K562 (cell line): Measurements from ENCODE around the gene NME7. TPM values are rescaled to one million over a fixed set of nuclear protein-coding genes. Genes with fewer than 3 reads are reported as not detected.
A peak's percentile ranks its signal among the peaks of the same experiment; 100 is the strongest.

Experiments
- BACH1 ChIP-seq: fragments of 200-800 bp; sonication (Bioruptor generic); IDR thresholded peaks from 2 replicates; pipeline ENCODE4 v1.6.1; 2016; ENCODE audit warnings: missing genetic modification characterization, missing compliant biosample characterization
- BHLHE40 ChIP-seq: IDR thresholded peaks from 2 replicates; pipeline ENCODE4 v1.6.1; 2011; ENCODE audit warnings: low read length, improper control_type of control experiment
- BRCA1 ChIP-seq, 2 experiments: fragments of 450-650 bp in 1 of 2; sonication (generic) in 1 of 2; formaldehyde crosslinking in 1 of 2; IDR thresholded peaks; 2 replicates each; pipeline versions ENCODE4 v1.5.0 to v1.6.1; 2017 to 2020; ENCODE audit warnings: mild to moderate bottlenecking in 1 of 2, missing genetic modification reagents in 1 of 2
- CBX8 ChIP-seq: fragments of 200-600 bp; sonication (generic); IDR thresholded peaks from 2 replicates; pipeline ENCODE4 v1.6.1; 2012; ENCODE audit warnings: borderline replicate concordance, mixed run types, low read depth, mild to moderate bottlenecking, moderate library complexity, mixed read lengths, low read length, control low read depth, inconsistent platforms; ENCODE audit not compliant: poor library complexity, severe bottlenecking; ENCODE audit errors: extremely low read depth
- CCNT2 ChIP-seq: IDR thresholded peaks from 2 replicates; pipeline ENCODE4 v1.6.1; 2011; ENCODE audit warnings: borderline replicate concordance, low read depth, mild to moderate bottlenecking, moderate library complexity, mixed read lengths, low read length; ENCODE audit not compliant: insufficient read length; ENCODE audit errors: extremely low read depth
- CHD4 ChIP-seq: fragments of 200-600 bp; sonication (generic); IDR thresholded peaks from 3 replicates; pipeline ENCODE4 v1.6.1; 2012; ENCODE audit warnings: low read depth, mild to moderate bottlenecking, mixed read lengths, low read length, inconsistent platforms; ENCODE audit not compliant: insufficient read depth, insufficient replicate concordance, poor library complexity, severe bottlenecking
- DNMT1 ChIP-seq: fragments of 450-650 bp; IDR thresholded peaks from 2 replicates; pipeline ENCODE4 v1.6.1; 2016; ENCODE audit warnings: antibody characterized with exemption, mild to moderate bottlenecking
- ETV1 ChIP-seq: fragments of 450-650 bp; conservative IDR thresholded peaks from 2 replicates; pipeline ENCODE4 v1.6.1; 2016; ENCODE audit warnings: missing genetic modification characterization, control low read depth, low read depth, missing compliant biosample characterization
- FOXA3 ChIP-seq, 2 experiments: fragments of 450-650 bp in 1 of 2; sonication (generic) in 1 of 2; formaldehyde crosslinking; IDR thresholded peaks in 1 of 2; conservative IDR thresholded peaks in 1 of 2; 2 replicates each; pipeline versions ENCODE4 v1.4.0 to v1.8.0; 2020 to 2022; ENCODE audit warnings: mild to moderate bottlenecking in 2 of 2, missing genetic modification reagents in 1 of 2
- GTF2E2 ChIP-seq: fragments of 200-800 bp; sonication (Bioruptor generic); IDR thresholded peaks from 2 replicates; pipeline ENCODE4 v1.6.1; 2016; ENCODE audit warnings: missing genetic modification characterization, missing compliant biosample characterization
- HSF4 ChIP-seq: fragments of 250-450 bp; sonication (Bioruptor Pico); IDR thresholded peaks from 2 replicates; pipeline ENCODE4 v2.1.2; 2022; ENCODE audit warnings: mild to moderate bottlenecking, moderate library complexity, borderline replicate concordance
- KLF10 ChIP-seq: fragments of 250-450 bp; sonication (Bioruptor Pico); IDR thresholded peaks from 2 replicates; pipeline ENCODE4 v1.6.1; 2021; ENCODE audit warnings: matching md5 sums
- L3MBTL2 ChIP-seq: fragments of 450-650 bp; IDR thresholded peaks from 2 replicates; pipeline ENCODE4 v1.6.1; 2016; ENCODE audit warnings: mild to moderate bottlenecking, moderate library complexity
- MAZ ChIP-seq, 2 experiments: fragments of 450-650 bp in 1 of 2; sonication (generic) in 1 of 2; formaldehyde crosslinking; IDR thresholded peaks in 1 of 2; conservative IDR thresholded peaks in 1 of 2; 2 replicates each; pipeline versions ENCODE4 v1.4.0 to v1.5.0; 2020; ENCODE audit warnings: mild to moderate bottlenecking in 1 of 2, missing genetic modification reagents in 1 of 2
- MCM5 ChIP-seq: fragments of 450-650 bp; IDR thresholded peaks from 2 replicates; pipeline ENCODE4 v1.6.1; 2016; ENCODE audit warnings: low read depth
- NCOA4 ChIP-seq: fragments of 450-650 bp; IDR thresholded peaks from 2 replicates; pipeline ENCODE4 v1.6.1; 2018; ENCODE audit warnings: mild to moderate bottlenecking; ENCODE audit not compliant: partially characterized antibody
- NFE2L1 ChIP-seq: fragments of 450-650 bp; IDR thresholded peaks from 2 replicates; pipeline ENCODE4 v1.6.1; 2016; ENCODE audit warnings: missing genetic modification characterization, low read depth, mild to moderate bottlenecking, missing compliant biosample characterization, moderate library complexity, borderline replicate concordance
- POLR2B ChIP-seq: fragments of 450-650 bp; IDR thresholded peaks from 2 replicates; pipeline ENCODE4 v1.6.1; 2018; ENCODE audit warnings: low read depth; ENCODE audit not compliant: partially characterized antibody
- RBM25 ChIP-seq: fragments of 200-400 bp; formaldehyde crosslinking; IDR thresholded peaks from 2 replicates; pipeline ENCODE4 v1.6.1; 2018; ENCODE audit warnings: low read length, low read depth, moderate library complexity; ENCODE audit not compliant: severe bottlenecking
- RFX7 ChIP-seq: fragments of 250-450 bp; sonication (Bioruptor Pico); IDR thresholded peaks from 2 replicates; pipeline ENCODE4 v1.5.1; 2021; ENCODE audit warnings: mild to moderate bottlenecking
- SETDB1 ChIP-seq: IDR thresholded peaks from one replicate; pipeline ENCODE4 v1.6.1; 2012; ENCODE audit warnings: low read length, control low read depth, inconsistent platforms
- SMAD4 ChIP-seq: fragments of 250-450 bp; sonication (Bioruptor Pico); conservative IDR thresholded peaks from 2 replicates; pipeline ENCODE4 v1.8.0; 2021; ENCODE audit warnings: inconsistent platforms, mild to moderate bottlenecking, moderate library complexity
- SREBF1 ChIP-seq: fragments of 150-350 bp; IDR thresholded peaks from 2 replicates; pipeline ENCODE4 v1.6.1; 2014; ENCODE audit warnings: antibody characterized with exemption, low read depth, low read length, borderline replicate concordance
- STAT5A ChIP-seq: IDR thresholded peaks from 2 replicates; pipeline ENCODE4 v1.6.1; 2012; ENCODE audit warnings: low read length, inconsistent platforms, borderline replicate concordance
- STAT5B ChIP-seq: fragments of 250-450 bp; sonication (Bioruptor Pico); IDR thresholded peaks from 2 replicates; pipeline ENCODE4 v1.8.0; 2021; ENCODE audit warnings: mild to moderate bottlenecking, inconsistent platforms
- TRIM24 ChIP-seq, 2 experiments: fragments of 450-650 bp; IDR thresholded peaks; 2 replicates each; pipeline ENCODE4 v1.6.1; 2016
- TSC22D4 ChIP-seq: fragments of 450-650 bp; IDR thresholded peaks from 2 replicates; pipeline ENCODE4 v1.6.1; 2016; ENCODE audit warnings: missing genetic modification characterization, missing biosample characterization, control low read depth
- USF1 ChIP-seq: sonication (generic); formaldehyde crosslinking; IDR thresholded peaks from 2 replicates; pipeline ENCODE4 v1.9.0; 2022; ENCODE audit warnings: mild to moderate bottlenecking, missing genetic modification reagents
- ZNF695 ChIP-seq: fragments of 450-650 bp; formaldehyde crosslinking; IDR thresholded peaks from 2 replicates; pipeline ENCODE4 v1.4.0; 2020; ENCODE audit warnings: mild to moderate bottlenecking, moderate library complexity
- polyA plus RNA-seq, 8 experiments: library from polyadenylated mRNA; depleted of rRNA in 4 of 8; stranded (reverse) in 5 of 8; unstranded in 3 of 8; fragments of >200 nt; fragmentation: Nextera tagmentation in 2 of 8; fragmentation: Illumina TruSeq in 1 of 8; extraction: Ambion mirVana in 2 of 8; extraction: Trizol in 1 of 8; gene quantifications; 2 replicates each; pipeline versions ENCODE4 v1.2.1 to v1.2.3, GENCODE V29; 2011 to 2014; ENCODE audit warnings: inconsistent platforms in 1 of 8, missing spikeins in 1 of 8
- total RNA-seq, 7 experiments: library from RNA; depleted of rRNA in 6 of 7; stranded (reverse); fragments of >200 nt in 6 of 7; fragmentation: Illumina TruSeq in 2 of 7; extraction: Trizol in 2 of 7; gene quantifications; 2 replicates each; pipeline versions ENCODE4 v1.2.1 to v1.2.3, GENCODE V29; 2011 to 2021; ENCODE audit warnings: low replicate concordance in 1 of 7

The NME7 gene
- total and polyA plus RNA-seq, 9 of the 15 experiments (the other 6 are each of a cell fraction or from before 2014, with no cell fraction given) = 7.9 to 43.2 (median 23.9) TPM

- TF ChIP-seq ETV1 (tag) (peak; percentile 37; the same call in 1 of the 2 replicates), BHLHE40 (peak; percentile 8; the same call in 1 of the 2 replicates), GTF2E2 (tag) (no peak), SREBF1 (no peak), STAT5A (no peak), TSC22D4 (tag) (no peak), POLR2B (no peak), FOXA3 (CRISPR knock-in tag; conservative IDR thresholded peaks at IDR 0.05 in 1 of 2, IDR thresholded peaks at IDR 0.05 in 1 of 2) (no peak), BRCA1 (IDR thresholded peaks at IDR 0.05) (no peak), BRCA1 (CRISPR knock-in tag; IDR thresholded peaks at IDR 0.05) (0 out of 2 replicates have a peak, but pooled peaks have one; percentile 18), HSF4 (CRISPR knock-in tag) (no peak), STAT5B (CRISPR knock-in tag) (no peak), TRIM24 (IDR thresholded peaks at IDR 0.05) (no peak), NCOA4 (no peak), SETDB1 (no peak), RFX7 (no peak), DNMT1 (no peak), CHD4 (peak; percentile 19), NFE2L1 (tag) (no peak), CCNT2 (peak; percentile 18), SMAD4 (CRISPR knock-in tag) (0 out of 2 replicates have a peak, but pooled peaks have one; percentile 3), CBX8 (no peak), L3MBTL2 (peak; percentile 48; the same call in 1 of the 2 replicates), USF1 (peak; percentile 51), BACH1 (tag) (no peak), KLF10 (CRISPR knock-in tag) (no peak), ZNF695 (CRISPR knock-in tag) (no peak), MCM5 (no peak), MAZ (CRISPR knock-in tag; conservative IDR thresholded peaks at IDR 0.05 in 1 of 2, IDR thresholded peaks at IDR 0.05 in 1 of 2) (peak in 1 of 2 experiments; percentile 24; a peak in 3 of 4 replicates), RBM25 (no peak)
Measured at GRCh38 chr1:169105434-169106094, 262.0 kb downstream of the NME7 start (continued).
